NCI-H460 (cell line): ENCODE measurements around the gene FNDC1. TPM values are rescaled to one million over a fixed set of nuclear protein-coding genes. Genes with fewer than 3 reads are reported as not detected.

Source experiments
- DNase-seq: peaks from one replicate; pipeline ENCODE4 v3.0.0-alpha.2; 2016; ENCODE audit warnings: low read depth; ENCODE audit errors: extremely low read depth
- total RNA-seq: library from RNA; depleted of rRNA; stranded (reverse); fragments of >200 nt; shearing (Covaris generic); gene quantifications from 2 replicates; pipeline ENCODE4 v1.2.3, GENCODE V29; 2014; rRNA removed

Gene FNDC1
- total RNA-seq, 1 experiment from 2014 or later: not detected

GRCh38 chr6:159303159-159303558, 134.0 kb downstream of the FNDC1 start:
- DNase-seq: no peak

- no peak for DNase-seq
Measured at GRCh38 chr6:159303784-159304183, 134.6 kb downstream of the FNDC1 start.

GRCh38 chr6:159304641-159305040, 135.4 kb downstream of the FNDC1 start:
- no peak for DNase-seq

- no peak for DNase-seq
Measured at GRCh38 chr6:159305159-159305558, 136.0 kb downstream of the FNDC1 start.

GRCh38 chr6:159305804-159306537, 136.8 kb downstream of the FNDC1 start:
- no peak for DNase-seq

DNA sequence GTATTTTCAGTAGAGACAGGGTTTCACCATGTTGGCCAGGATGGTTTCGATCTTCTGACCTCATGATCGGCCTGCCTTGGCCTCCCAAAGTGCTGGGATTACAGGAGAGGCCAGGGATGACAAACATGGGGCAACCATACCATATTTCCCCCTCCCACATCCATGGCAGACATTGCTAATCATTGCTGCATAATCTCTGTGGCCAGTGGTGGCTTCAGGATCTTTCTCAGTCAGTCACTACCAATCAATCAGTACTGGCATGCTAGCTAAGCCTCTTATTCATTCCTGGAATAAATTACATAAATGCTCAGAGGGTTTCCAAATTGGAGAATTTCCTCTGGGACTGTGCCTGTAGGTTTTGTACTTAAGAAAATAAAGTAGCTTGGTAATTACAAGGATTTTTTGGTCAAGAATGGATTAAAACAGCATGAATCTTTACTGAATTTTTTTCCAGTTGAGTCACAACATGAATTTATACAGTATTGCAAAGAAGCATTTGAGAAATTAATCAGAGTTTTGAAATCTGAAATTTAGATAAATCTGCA, 138.1 kb downstream of the FNDC1 start:
- no peak for DNase-seq

DNA sequence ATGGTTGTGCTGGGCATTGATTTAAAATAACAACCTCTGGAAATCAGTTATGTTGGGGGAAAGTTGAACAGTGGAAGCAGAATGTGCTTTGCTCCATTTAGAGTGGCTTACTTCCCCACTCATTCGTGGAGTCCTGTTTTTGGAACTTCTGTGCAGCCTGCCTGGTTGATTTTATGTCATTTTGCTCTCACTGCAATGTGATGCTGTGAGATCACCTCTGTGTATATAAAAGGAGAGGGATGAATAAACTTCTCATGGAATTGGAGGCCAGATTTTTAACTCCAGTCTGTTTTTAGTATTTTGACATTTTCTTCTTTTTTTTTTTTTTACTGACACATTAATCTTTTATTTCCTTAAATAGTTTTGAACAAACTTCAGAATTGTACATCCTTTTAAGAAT, 139.0 kb downstream of the FNDC1 start:
- no peak for DNase-seq

DNA sequence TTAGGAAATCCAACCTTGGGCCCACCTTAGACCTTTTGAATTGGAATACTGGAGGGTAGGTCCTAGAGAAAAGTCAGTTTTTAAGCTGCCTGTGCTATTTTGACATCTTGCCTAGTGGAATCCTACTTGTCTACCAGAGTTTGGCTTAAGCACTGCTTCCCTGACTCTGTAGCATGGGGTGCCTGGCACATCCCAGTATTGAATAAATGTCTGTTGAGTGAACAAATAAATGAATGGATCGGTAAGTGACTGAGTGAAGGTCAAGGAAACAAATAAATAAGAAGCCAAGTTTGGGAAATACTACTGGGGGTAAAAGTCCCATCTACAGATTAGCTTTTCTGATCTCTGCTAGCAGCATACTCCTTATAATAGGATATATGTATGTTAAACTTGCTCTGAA, 140.5 kb downstream of the FNDC1 start:
- no peak for DNase-seq

- DNase-seq: no peak
Measured at GRCh38 chr6:159311618-159312017, 142.4 kb downstream of the FNDC1 start.

- no peak for DNase-seq
Measured at GRCh38 chr6:159312206-159312605, 143.0 kb downstream of the FNDC1 start.

- DNase-seq: no peak
Measured at GRCh38 chr6:159313018-159313417, 143.8 kb downstream of the FNDC1 start.

DNA sequence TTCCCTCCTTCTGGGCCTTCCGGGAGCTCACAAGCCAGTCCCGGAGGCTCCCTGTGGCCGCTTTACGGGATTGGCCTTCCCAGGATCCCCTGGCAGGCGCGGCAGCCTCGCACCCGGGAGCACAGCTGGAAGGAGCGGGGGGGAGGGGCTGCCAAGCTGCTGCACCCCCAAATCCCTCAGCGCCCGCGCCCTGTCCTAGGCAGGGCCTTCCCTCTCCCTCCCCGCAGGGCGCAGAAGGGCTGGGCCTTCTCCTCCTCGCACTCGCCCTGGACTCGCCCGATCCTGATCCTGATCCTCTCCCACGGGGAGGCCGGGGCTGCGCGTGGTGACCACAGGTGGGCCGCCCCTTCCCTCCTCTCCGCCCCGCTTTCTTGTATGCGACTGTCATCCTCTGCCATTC, 146.4 kb downstream of the FNDC1 start:
- DNase-seq: no peak

DNA sequence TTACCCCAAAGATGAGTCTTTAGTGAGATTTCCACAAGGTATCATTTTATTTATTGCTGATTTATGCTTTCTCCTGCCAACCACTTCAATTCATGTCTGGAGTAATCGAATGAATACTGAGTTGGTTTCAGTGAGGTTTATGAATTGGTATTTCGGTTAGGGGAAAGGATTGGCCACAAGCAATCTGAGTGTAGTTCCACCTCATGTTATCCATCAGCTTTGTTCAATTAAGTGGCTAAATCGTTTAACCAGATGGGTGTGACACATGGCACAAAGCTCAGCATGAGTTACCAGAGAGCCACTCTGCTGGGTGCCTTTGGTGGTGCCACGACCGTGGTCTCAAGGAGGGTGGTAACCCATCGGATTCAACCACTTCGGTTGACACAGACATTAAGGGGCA, 148.2 kb downstream of the FNDC1 start:
- no peak for DNase-seq

GRCh38 chr6:159321267-159321666, 152.1 kb downstream of the FNDC1 start:
- no peak for DNase-seq

Other genes starting within 250 kb of the FNDC1 start
- 1.9 and 3.6 TPM in 2 replicates for gene RSPH3, start 169.2 kb upstream of the FNDC1 start, total RNA-seq
- not detected in 2 replicates for gene TAGAP, start 124.4 kb upstream of the FNDC1 start, total RNA-seq